ENCODE measurements around the gene STAMBP.

STAMBP gene

GRCh38 chr2:73890301-73891092 lies 61.7 kb downstream of the STAMBP start:
- H3K4me3 ChIP-seq (ENCODE audit: low read depth, low read length): no peak overlapping the region
- DNase-seq (ENCODE audit: low read depth, low spot score): peak; percentile 22
- TF ChIP-seq, protein P1, sequence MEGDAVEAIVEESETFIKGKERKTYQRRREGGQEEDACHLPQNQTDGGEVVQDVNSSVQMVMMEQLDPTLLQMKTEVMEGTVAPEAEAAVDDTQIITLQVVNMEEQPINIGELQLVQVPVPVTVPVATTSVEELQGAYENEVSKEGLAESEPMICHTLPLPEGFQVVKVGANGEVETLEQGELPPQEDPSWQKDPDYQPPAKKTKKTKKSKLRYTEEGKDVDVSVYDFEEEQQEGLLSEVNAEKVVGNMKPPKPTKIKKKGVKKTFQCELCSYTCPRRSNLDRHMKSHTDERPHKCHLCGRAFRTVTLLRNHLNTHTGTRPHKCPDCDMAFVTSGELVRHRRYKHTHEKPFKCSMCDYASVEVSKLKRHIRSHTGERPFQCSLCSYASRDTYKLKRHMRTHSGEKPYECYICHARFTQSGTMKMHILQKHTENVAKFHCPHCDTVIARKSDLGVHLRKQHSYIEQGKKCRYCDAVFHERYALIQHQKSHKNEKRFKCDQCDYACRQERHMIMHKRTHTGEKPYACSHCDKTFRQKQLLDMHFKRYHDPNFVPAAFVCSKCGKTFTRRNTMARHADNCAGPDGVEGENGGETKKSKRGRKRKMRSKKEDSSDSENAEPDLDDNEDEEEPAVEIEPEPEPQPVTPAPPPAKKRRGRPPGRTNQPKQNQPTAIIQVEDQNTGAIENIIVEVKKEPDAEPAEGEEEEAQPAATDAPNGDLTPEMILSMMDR (IDR thresholded peaks at IDR 0.05; ENCODE audit: low read depth, low read length): no peak
- in situ Hi-C loops (cut with HindIII; ENCODE audit: low sequenced_read_pairs): no loop called here

- DNase-seq (ENCODE audit: low read depth, low spot score): no peak
- TF ChIP-seq, protein P1 (IDR thresholded peaks at IDR 0.05; ENCODE audit: low read depth, low read length): no peak
- in situ Hi-C loops (cut with HindIII; ENCODE audit: low sequenced_read_pairs): no loop called here
- H3K4me3 ChIP-seq (ENCODE audit: low read depth, low read length): no peak overlapping the region
Observed at GRCh38 chr2:73891276-73891901, 62.6 kb downstream of the STAMBP start.

GRCh38 chr2:73892631-73893329 lies 64.0 kb downstream of the STAMBP start, which contains the start of gene ACTG2:
ACTG2 (plus strand) TSS chr2:73893008; CDS start chr2:73901312, 8,304 bp downstream.
- H3K4me3 ChIP-seq (ENCODE audit: low read depth, low read length): peak within 1 kb of the TSS; percentile 33
- in situ Hi-C loops (cut with HindIII; ENCODE audit: low sequenced_read_pairs): no loop called here
- peak; percentile 60 for DNase-seq (ENCODE audit: low read depth, low spot score)

GRCh38 chr2:73893764-73894474 lies 65.2 kb downstream of the STAMBP start:
- H3K4me3 ChIP-seq (ENCODE audit: low read depth, low read length): no peak overlapping the region
- TF ChIP-seq, protein P1 (IDR thresholded peaks at IDR 0.05; ENCODE audit: low read depth, low read length): no peak
- DNase-seq (ENCODE audit: low read depth, low spot score): no peak
- in situ Hi-C loops (cut with HindIII; ENCODE audit: low sequenced_read_pairs): no loop called here

More at GRCh38 chr2:73892631-73893329, 64.0 kb downstream of the STAMBP start, which contains the start of gene ACTG2:
- TF ChIP-seq, protein P1 (IDR thresholded peaks at IDR 0.05; ENCODE audit: low read depth, low read length): no peak

- TF ChIP-seq, protein P1 (IDR thresholded peaks at IDR 0.05; ENCODE audit: low read depth, low read length): no peak
Observed at GRCh38 chr2:73894475-73894850, 65.7 kb downstream of the STAMBP start.

GRCh38 chr2:73894877-73895276 lies 66.1 kb downstream of the STAMBP start:
- TF ChIP-seq, protein P1 (IDR thresholded peaks at IDR 0.05; ENCODE audit: low read depth, low read length): no peak
- no peak for DNase-seq (ENCODE audit: low read depth, low spot score)
- H3K4me3 ChIP-seq (ENCODE audit: low read depth, low read length): no peak overlapping the region
- in situ Hi-C loops (cut with HindIII; ENCODE audit: low sequenced_read_pairs): no loop called here

More at GRCh38 chr2:73894475-73894850, 65.7 kb downstream of the STAMBP start:
- no peak overlapping the region for H3K4me3 ChIP-seq (ENCODE audit: low read depth, low read length)
- no peak for DNase-seq (ENCODE audit: low read depth, low spot score)
- in situ Hi-C loops (cut with HindIII; ENCODE audit: low sequenced_read_pairs): no loop called here

All from astrocyte of the spinal cord (primary cell).